ENCODE measurements around the gene RBMS1.

- TF ChIP-seq, protein P1, sequence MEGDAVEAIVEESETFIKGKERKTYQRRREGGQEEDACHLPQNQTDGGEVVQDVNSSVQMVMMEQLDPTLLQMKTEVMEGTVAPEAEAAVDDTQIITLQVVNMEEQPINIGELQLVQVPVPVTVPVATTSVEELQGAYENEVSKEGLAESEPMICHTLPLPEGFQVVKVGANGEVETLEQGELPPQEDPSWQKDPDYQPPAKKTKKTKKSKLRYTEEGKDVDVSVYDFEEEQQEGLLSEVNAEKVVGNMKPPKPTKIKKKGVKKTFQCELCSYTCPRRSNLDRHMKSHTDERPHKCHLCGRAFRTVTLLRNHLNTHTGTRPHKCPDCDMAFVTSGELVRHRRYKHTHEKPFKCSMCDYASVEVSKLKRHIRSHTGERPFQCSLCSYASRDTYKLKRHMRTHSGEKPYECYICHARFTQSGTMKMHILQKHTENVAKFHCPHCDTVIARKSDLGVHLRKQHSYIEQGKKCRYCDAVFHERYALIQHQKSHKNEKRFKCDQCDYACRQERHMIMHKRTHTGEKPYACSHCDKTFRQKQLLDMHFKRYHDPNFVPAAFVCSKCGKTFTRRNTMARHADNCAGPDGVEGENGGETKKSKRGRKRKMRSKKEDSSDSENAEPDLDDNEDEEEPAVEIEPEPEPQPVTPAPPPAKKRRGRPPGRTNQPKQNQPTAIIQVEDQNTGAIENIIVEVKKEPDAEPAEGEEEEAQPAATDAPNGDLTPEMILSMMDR (IDR thresholded peaks at IDR 0.05 in 4 of 5, conservative IDR thresholded peaks at IDR 0.05 in 1 of 5), result no peak
- no peak for TF ChIP-seq POLR2A (IDR thresholded peaks at IDR 0.05)
These were observed 122.2 kb downstream of the RBMS1 start for GRCh38 chr2:160371251-160372009.
